ENCODE results near the gene CLCN4. TPM values are rescaled to one million over a fixed set of nuclear protein-coding genes. Genes with fewer than 3 reads are reported as not detected.

The CLCN4 gene
- total and polyA plus RNA-seq, 2 of the 8 experiments (the other 6 are each of a cell fraction or from before 2014, with no cell fraction given): 3.3 to 11.2 TPM

GRCh38 chrX:10160211-10160610 lies 3.4 kb downstream of the CLCN4 start:
- H3K27me3 ChIP-seq (replicated peaks in 1 of 4; ENCODE audit: control insufficient read depth in 3 of 4, extremely low read depth in 1 of 4, insufficient read depth in 3 of 4, low read length in 3 of 4): no peaks in the 10 kb centered on the region; a peak in 1 of 7 replicates
- no peak overlapping the region for H3K4me2 ChIP-seq (ENCODE audit: insufficient read depth in 1 of 2, low read depth in 2 of 2, low read length in 2 of 2)
- no peak overlapping the region for H3K4ac ChIP-seq (replicated peaks; ENCODE audit: insufficient read length, low read depth, low read length)
- ChIA-PET POLR2A (ENCODE audit: partially characterized antibody) (no interaction called here), CTCF (ENCODE audit: partially characterized antibody) (interaction anchor here (1.4 to 1.5 kb wide), 2 partner anchors 10 to 40 kb away, joined by 3 to 4 read pairs; no protein-coding TSS in a partner anchor)
- H3K79me1 ChIP-seq (ENCODE audit: low read depth, low read length): no peaks in the 10 kb centered on the region; the same call in 1 of the 2 replicates
- no peak overlapping the region for H2BK20ac ChIP-seq (ENCODE audit: low read length)
- H4K5ac ChIP-seq (ENCODE audit: insufficient read length, low read depth, low read length): no peak overlapping the region
- no peak overlapping the region for H3K23ac ChIP-seq (ENCODE audit: insufficient read length)
- WGBS, 2 experiments (ENCODE audit: extremely low coverage in 1 of 2, insufficient coverage in 1 of 2, insufficient read length in 1 of 2, insufficient replicate concordance in 2 of 2, low coverage in 1 of 2, low lambda C conversion rate in 2 of 2, missing lambda C conversion rate in 1 of 2): 84% methylated on average over 9 of the region's 9 CpGs; no CpG with 5 or more reads in 1 of the 2 experiments
- H3K36me3 ChIP-seq (ENCODE audit: control insufficient read depth in 2 of 4, insufficient read depth in 4 of 4, low read length in 3 of 4): no peaks in the 10 kb centered on the region
- H2AK5ac ChIP-seq (ENCODE audit: low read depth, low read length): no peak overlapping the region
- H3K4me3 ChIP-seq (ENCODE audit: extremely low read depth in 1 of 4, insufficient read depth in 2 of 4, low read depth in 3 of 4, low read length in 4 of 4): no peak overlapping the region
- FAIRE-seq (no peak), DNase-seq (ENCODE audit: low read depth in 1 of 2, low spot score in 2 of 2) (no peak)
- H2BK5ac ChIP-seq (ENCODE audit: low read depth, low read length): no peak overlapping the region
- H4K20me1 ChIP-seq (replicated peaks in 1 of 2; ENCODE audit: control insufficient read depth in 1 of 2, insufficient read depth in 2 of 2, low read length in 2 of 2): peaks cover 0 to 2% of the 10 kb centered on the region in 2 experiments
- H3K9ac ChIP-seq (replicated peaks in 1 of 4; ENCODE audit: extremely low read depth in 1 of 4, low read depth in 3 of 4, low read length in 3 of 4): no peak overlapping the region
- H3K18ac ChIP-seq (ENCODE audit: extremely low read depth, low read length): no peak overlapping the region
- H2BK12ac ChIP-seq (ENCODE audit: low read depth, low read length): no peak overlapping the region
- no peaks in the 10 kb centered on the region for H3K23me2 ChIP-seq (ENCODE audit: low read depth, low read length)
- H4K8ac ChIP-seq (ENCODE audit: extremely low read depth, insufficient read depth, low read length): no peak overlapping the region
- no peak overlapping the region for H3K14ac ChIP-seq (ENCODE audit: insufficient read length)
- H3K4me1 ChIP-seq (replicated peaks in 1 of 4; ENCODE audit: control insufficient read depth in 3 of 4, insufficient read depth in 4 of 4, low read length in 3 of 4): peaks cover 0 to 9% (median 5%) of the 10 kb centered on the region in 4 experiments; a peak in 5 of 7 replicates
- no peak overlapping the region for H4K91ac ChIP-seq (replicated peaks; ENCODE audit: insufficient read length, low read length)
- H2BK120ac ChIP-seq (replicated peaks; ENCODE audit: low read depth, low read length): no peak overlapping the region
- H2BK15ac ChIP-seq (ENCODE audit: low read length): no peak overlapping the region
- H3K79me2 ChIP-seq (ENCODE audit: control insufficient read depth in 1 of 2, insufficient read depth in 2 of 2, low read length in 2 of 2): no peaks in the 10 kb centered on the region
- no peak overlapping the region for H3K56ac ChIP-seq (replicated peaks; ENCODE audit: insufficient read length, low read depth, low read length)
- no peaks in the 10 kb centered on the region for H3K9me3 ChIP-seq (ENCODE audit: insufficient read depth in 2 of 2, low read depth in 1 of 2, low read length in 1 of 2)
- no peak overlapping the region for H2AFZ ChIP-seq (ENCODE audit: low read length)
- H3K27ac ChIP-seq (ENCODE audit: low read depth, low read length): no peak overlapping the region
- no peak for TF ChIP-seq RBBP5 (IDR thresholded peaks at IDR 0.05; ENCODE audit: borderline replicate concordance, low read depth, low read length)
- no peak for TF ChIP-seq KDM4A (IDR thresholded peaks at IDR 0.05; ENCODE audit: low read depth, low read length, severe bottlenecking)
- no peak for TF ChIP-seq NANOG (IDR thresholded peaks at IDR 0.05; ENCODE audit: insufficient read depth, low read depth, low read length, poor library complexity, severe bottlenecking)
- TF ChIP-seq ASH2L (IDR thresholded peaks at IDR 0.05; ENCODE audit: low read length): no peak
- TF ChIP-seq MAX (IDR thresholded peaks at IDR 0.05): no peak
- no peak for TF ChIP-seq TAF1 (IDR thresholded peaks at IDR 0.05; ENCODE audit: low read depth, low read length)
- TF ChIP-seq SIX5 (IDR thresholded peaks at IDR 0.05; ENCODE audit: low read depth, low read length): no peak
- no peak for TF ChIP-seq HDAC2 (IDR thresholded peaks at IDR 0.05; ENCODE audit: borderline replicate concordance in 1 of 2, low read depth in 2 of 2, low read length in 2 of 2)
